Measurements from ENCODE around the gene SPATA1. TPM values are rescaled to one million over a fixed set of nuclear protein-coding genes. Genes with fewer than 3 reads are reported as not detected.
"Not testable (repeated sequence)": the region's sequence is repeated elsewhere in the genome, so short reads cannot be mapped to it uniquely, and the experiment has no call there.

Gene SPATA1
- total and polyA plus RNA-seq, 2 donors (not counting 1 experiment from before 2014, with no cell fraction given): 0.96 to 1.7 TPM

DNA sequence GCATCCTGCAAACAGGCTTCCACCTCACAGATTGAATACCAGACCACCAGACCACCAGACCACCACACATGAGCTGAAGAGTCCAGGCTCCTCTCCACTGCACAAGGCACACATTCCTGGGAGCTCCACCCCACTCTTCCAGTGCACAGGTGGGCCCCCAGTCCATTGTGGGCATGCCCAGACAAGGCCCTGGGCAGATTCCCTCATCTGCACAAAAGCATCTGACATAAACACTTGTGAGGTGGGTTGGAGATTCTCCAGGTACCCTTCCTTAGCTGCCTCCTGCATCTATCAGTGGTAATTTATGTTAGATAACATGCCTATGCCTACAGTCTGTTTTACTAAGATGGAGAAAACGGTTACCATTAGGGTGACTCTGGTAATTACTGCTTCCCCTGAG, 79.6 kb downstream of the SPATA1 start:
- no peak overlapping the region for H3K27ac ChIP-seq (ENCODE audit: insufficient read depth, low read length)
- no peaks in the 10 kb centered on the region for H4K20me1 ChIP-seq (ENCODE audit: control insufficient read depth, extremely low read depth, insufficient read depth, low read length)
- H3K36me3 ChIP-seq (ENCODE audit: control insufficient read depth, insufficient read depth, low read length): no peaks in the 10 kb centered on the region
- DNase-seq (ENCODE audit: low read depth in 2 of 2): no peak
- no peaks in the 10 kb centered on the region for H3K4me1 ChIP-seq (ENCODE audit: control insufficient read depth, extremely low read depth, insufficient read depth, low read length)
- H3K4me2 ChIP-seq (ENCODE audit: extremely low read depth, insufficient read depth, low read length): no peak overlapping the region
- no peaks in the 10 kb centered on the region for H3K9me3 ChIP-seq (ENCODE audit: control insufficient read depth, insufficient read depth, low read depth, low read length)
- H2AFZ ChIP-seq (ENCODE audit: low read length): no peak overlapping the region
- no peaks in the 10 kb centered on the region for H3K27me3 ChIP-seq (ENCODE audit: control insufficient read depth, insufficient read depth, low read length)
- no peak overlapping the region for H3K9ac ChIP-seq (ENCODE audit: insufficient read depth, low read length)
- no peak overlapping the region for H3K4me3 ChIP-seq (replicated peaks in 1 of 4; ENCODE audit: control extremely low read depth in 1 of 4, insufficient read depth in 1 of 4, low read depth in 3 of 4, low read length in 4 of 4)
- no peaks in the 10 kb centered on the region for H3K79me2 ChIP-seq (ENCODE audit: control insufficient read depth, insufficient read depth, low read length)
- TF ChIP-seq, protein P1, sequence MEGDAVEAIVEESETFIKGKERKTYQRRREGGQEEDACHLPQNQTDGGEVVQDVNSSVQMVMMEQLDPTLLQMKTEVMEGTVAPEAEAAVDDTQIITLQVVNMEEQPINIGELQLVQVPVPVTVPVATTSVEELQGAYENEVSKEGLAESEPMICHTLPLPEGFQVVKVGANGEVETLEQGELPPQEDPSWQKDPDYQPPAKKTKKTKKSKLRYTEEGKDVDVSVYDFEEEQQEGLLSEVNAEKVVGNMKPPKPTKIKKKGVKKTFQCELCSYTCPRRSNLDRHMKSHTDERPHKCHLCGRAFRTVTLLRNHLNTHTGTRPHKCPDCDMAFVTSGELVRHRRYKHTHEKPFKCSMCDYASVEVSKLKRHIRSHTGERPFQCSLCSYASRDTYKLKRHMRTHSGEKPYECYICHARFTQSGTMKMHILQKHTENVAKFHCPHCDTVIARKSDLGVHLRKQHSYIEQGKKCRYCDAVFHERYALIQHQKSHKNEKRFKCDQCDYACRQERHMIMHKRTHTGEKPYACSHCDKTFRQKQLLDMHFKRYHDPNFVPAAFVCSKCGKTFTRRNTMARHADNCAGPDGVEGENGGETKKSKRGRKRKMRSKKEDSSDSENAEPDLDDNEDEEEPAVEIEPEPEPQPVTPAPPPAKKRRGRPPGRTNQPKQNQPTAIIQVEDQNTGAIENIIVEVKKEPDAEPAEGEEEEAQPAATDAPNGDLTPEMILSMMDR (conservative IDR thresholded peaks at IDR 0.05 in 1 of 2, IDR thresholded peaks at IDR 0.05 in 1 of 2; ENCODE audit: low read depth in 1 of 2, low read length in 2 of 2): no peak
- TF ChIP-seq EZH2 (IDR thresholded peaks at IDR 0.05; ENCODE audit: low read length, missing control alignments): no peak

DNA sequence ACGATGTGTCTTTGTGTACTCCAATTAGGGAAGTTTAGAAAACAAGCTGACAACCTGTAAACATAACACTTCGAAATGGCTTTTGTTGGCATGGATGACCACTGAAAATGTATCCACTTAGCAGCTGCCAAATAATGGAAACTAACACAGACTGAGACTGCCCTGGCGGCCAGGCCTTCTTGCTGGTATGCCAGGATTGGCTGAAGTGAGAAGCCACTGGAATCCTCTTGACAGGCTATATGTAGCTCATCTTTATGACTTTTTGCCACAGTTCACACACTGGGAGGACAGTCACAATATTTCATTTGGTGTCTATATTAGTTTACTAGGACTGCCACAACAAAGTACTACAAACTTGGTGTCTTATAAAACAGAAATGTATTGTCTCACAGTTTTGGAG, 80.9 kb downstream of the SPATA1 start:
- Histone ChIP-seq H3K9ac (ENCODE audit: insufficient read depth, low read length) (no peak overlapping the region), H3K27me3 (ENCODE audit: control insufficient read depth, insufficient read depth, low read length) (no peaks in the 10 kb centered on the region), H3K79me2 (ENCODE audit: control insufficient read depth, insufficient read depth, low read length) (no peaks in the 10 kb centered on the region), H2AFZ (ENCODE audit: low read length) (no peak overlapping the region), H3K9me3 (ENCODE audit: control insufficient read depth, insufficient read depth, low read depth, low read length) (no peaks in the 10 kb centered on the region), H3K4me2 (ENCODE audit: extremely low read depth, insufficient read depth, low read length) (no peak overlapping the region), H3K4me1 (ENCODE audit: control insufficient read depth, extremely low read depth, insufficient read depth, low read length) (no peaks in the 10 kb centered on the region), H3K27ac (ENCODE audit: insufficient read depth, low read length) (no peak overlapping the region), H3K36me3 (ENCODE audit: control insufficient read depth, insufficient read depth, low read length) (no peaks in the 10 kb centered on the region), H4K20me1 (ENCODE audit: control insufficient read depth, extremely low read depth, insufficient read depth, low read length) (no peaks in the 10 kb centered on the region), H3K4me3 (replicated peaks in 1 of 4; ENCODE audit: control extremely low read depth in 1 of 4, insufficient read depth in 1 of 4, low read depth in 3 of 4, low read length in 4 of 4) (no peak overlapping the region)
- no peak for TF ChIP-seq EZH2 (IDR thresholded peaks at IDR 0.05; ENCODE audit: low read length, missing control alignments)
- TF ChIP-seq, protein P1 (conservative IDR thresholded peaks at IDR 0.05 in 1 of 2, IDR thresholded peaks at IDR 0.05 in 1 of 2; ENCODE audit: low read depth in 1 of 2, low read length in 2 of 2): no peak
- DNase-seq (ENCODE audit: low read depth in 2 of 2): no peak

DNA sequence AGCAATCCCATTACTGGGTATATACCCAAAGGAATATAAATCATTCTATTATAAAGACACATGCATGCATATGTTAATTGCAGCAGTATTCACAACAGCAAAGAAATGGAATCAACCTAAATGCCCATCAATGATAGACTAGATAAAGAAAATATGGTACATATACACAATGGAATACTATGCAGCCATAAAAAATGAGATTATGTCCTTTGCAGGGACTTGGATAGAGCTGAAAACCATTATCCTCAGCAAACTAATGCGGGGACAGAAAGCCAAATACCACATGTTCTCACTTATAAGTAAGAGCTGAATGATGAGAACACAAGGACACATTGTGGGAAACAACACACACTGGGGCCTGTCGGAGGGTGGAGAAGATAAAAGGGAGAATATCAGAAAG, 88.8 kb downstream of the SPATA1 start:
- H3K36me3 ChIP-seq (ENCODE audit: control insufficient read depth, insufficient read depth, low read length); H3K4me2 ChIP-seq (ENCODE audit: extremely low read depth, insufficient read depth, low read length): not testable (repeated sequence)

More for the DNA sequence above, 88.8 kb downstream of the SPATA1 start:
- H3K4me3 ChIP-seq (replicated peaks in 1 of 4; ENCODE audit: control extremely low read depth in 1 of 4, insufficient read depth in 1 of 4, low read depth in 3 of 4, low read length in 4 of 4); H4K20me1 ChIP-seq (ENCODE audit: control insufficient read depth, extremely low read depth, insufficient read depth, low read length); H3K27ac ChIP-seq (ENCODE audit: insufficient read depth, low read length); H3K79me2 ChIP-seq (ENCODE audit: control insufficient read depth, insufficient read depth, low read length); DNase-seq (ENCODE audit: low read depth in 2 of 2); H2AFZ ChIP-seq (ENCODE audit: low read length); H3K9me3 ChIP-seq (ENCODE audit: control insufficient read depth, insufficient read depth, low read depth, low read length); H3K27me3 ChIP-seq (ENCODE audit: control insufficient read depth, insufficient read depth, low read length); H3K9ac ChIP-seq (ENCODE audit: insufficient read depth, low read length): not testable (repeated sequence)
- H3K4me1 ChIP-seq (ENCODE audit: control insufficient read depth, extremely low read depth, insufficient read depth, low read length): peaks cover 17% of the 10 kb centered on the region

All from fibroblast of lung (primary cell).